Central memory CD8-positive, alpha-beta T cell (primary cell): ENCODE data around the gene AKAP12.

Experiments used
- ATAC-seq: fragments of 150-1000 bp; cut with Tn5 transposase; replicated peaks from 2 replicates; pipeline ENCODE4 v1.10.0; 2022; ENCODE audit warnings: mild to moderate bottlenecking, moderate FRiP score, moderate number of reproducible peaks; ENCODE audit not compliant: poor library complexity, severe bottlenecking; ENCODE audit errors: extremely low read depth
- DNase-seq, 2 donors: peaks; one replicate each; pipeline ENCODE4 v3.0.0; 2021; ENCODE audit warnings: low spot score in 2 of 2
- H3K27ac Mint-ChIP-seq: one replicate; pipeline ENCODE4 v1.8.0; 2022; ENCODE audit warnings: low read depth, mild to moderate bottlenecking, moderate library complexity, mixed read lengths
- H3K27me3 Mint-ChIP-seq: one replicate; pipeline ENCODE4 v1.8.0; 2022; ENCODE audit warnings: mixed read lengths
- H3K36me3 Mint-ChIP-seq: one replicate; pipeline ENCODE4 v1.8.0; 2022; ENCODE audit warnings: mild to moderate bottlenecking, moderate library complexity, mixed read lengths; ENCODE audit not compliant: insufficient read depth
- H3K4me1 Mint-ChIP-seq: one replicate; pipeline ENCODE4 v1.8.0; 2022; ENCODE audit warnings: mixed read lengths
- H3K4me3 Mint-ChIP-seq: one replicate; pipeline ENCODE4 v1.8.0; 2022; ENCODE audit warnings: mild to moderate bottlenecking, moderate library complexity, mixed read lengths
- H3K9me3 Mint-ChIP-seq: one replicate; pipeline ENCODE4 v1.8.0; 2022; ENCODE audit warnings: mixed read lengths

Gene AKAP12

DNA sequence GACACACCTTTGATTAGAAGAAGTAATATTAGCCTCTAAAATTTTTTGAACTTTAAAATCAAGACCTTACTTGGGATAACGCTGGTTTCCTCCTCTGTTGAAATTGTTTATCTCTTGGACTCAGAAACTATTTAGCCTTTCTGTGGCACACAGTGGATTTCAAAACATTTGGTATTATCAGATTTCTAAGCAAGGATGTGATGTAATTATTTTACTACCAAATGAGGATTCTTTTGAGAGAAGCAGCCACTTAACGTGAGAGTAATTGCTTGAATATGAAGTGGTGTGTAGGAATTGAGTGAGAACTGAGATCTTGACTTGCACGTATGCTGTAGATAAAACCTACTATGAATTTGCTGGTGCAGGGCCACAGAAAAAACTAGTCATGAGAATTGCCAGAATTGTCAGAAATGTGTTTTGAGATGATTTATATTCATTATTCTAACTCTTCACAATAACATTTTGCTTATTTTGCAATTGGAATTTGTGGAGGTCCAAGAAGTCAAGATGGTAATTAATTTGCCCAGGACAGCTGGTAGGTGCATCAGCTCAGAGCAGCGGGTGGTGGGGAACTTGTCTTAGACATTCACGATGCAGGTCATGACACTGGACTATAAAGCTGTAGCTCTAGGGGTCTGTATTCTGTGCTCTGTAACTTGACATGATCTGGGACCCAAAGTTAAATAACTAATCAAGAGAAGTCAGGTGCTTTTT is 53.4 kb downstream of the AKAP12 start:
- Mint-ChIP-seq H3K27ac (no peak overlapping the region), H3K27me3 (peaks cover 89% of the 10 kb centered on the region), H3K4me3 (no peak overlapping the region), H3K4me1 (peaks cover 23% of the 10 kb centered on the region), H3K9me3 (no peaks in the 10 kb centered on the region), H3K36me3 (peaks cover 1% of the 10 kb centered on the region)
- ATAC-seq, result no peak
- no peak for DNase-seq

DNA sequence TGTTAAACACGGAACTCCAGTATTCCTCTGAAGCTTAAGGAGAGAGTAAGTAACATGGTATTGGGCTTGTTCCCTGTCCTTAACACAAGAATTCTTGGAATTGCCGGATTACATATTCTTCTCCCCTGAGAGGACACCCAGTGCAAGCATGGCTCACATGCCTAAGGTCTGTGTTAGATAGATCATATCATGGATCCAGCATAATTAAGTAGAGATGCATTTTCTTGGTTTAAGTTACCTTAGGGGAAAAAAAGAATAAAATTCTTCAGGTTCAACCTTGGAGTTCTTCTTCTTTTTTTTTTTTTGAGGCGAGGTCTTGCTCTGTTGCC is 53.9 kb downstream of the AKAP12 start:
- DNase-seq (no peak), ATAC-seq (no peak)
- peaks cover 23% of the 10 kb centered on the region for H3K4me1 Mint-ChIP-seq
- H3K9me3 Mint-ChIP-seq, result no peaks in the 10 kb centered on the region
- H3K4me3 Mint-ChIP-seq, result no peak overlapping the region
- peaks cover 89% of the 10 kb centered on the region for H3K27me3 Mint-ChIP-seq
- no peak overlapping the region for H3K27ac Mint-ChIP-seq
- peaks cover 1% of the 10 kb centered on the region for H3K36me3 Mint-ChIP-seq

DNA sequence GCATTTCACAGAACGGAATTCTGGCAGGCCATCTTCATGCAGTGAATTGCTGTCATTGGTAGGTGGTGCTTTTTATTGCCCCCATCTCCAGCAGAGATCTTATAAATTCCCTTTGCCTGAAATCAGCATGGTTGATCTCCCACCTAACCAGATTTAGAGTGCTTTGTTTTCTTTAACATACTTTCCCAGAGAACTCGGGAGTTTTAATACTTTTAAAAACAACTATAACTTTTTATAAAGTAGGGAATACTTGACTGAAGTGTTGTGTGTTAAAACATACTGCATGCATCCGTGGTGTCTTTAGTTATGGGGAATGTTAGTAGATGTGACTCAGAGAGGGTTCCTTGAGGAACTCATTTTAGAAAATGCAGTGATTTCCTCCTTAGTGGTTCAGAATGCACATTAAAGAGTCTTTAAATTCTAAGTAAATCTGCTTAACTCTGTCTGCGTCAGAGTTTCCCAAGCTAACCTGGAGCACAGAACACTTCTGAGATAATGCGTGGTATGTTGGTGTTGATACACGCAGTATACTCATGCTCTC is 54.9 kb downstream of the AKAP12 start:
- no peaks in the 10 kb centered on the region for H3K36me3 Mint-ChIP-seq
- no peak overlapping the region for H3K4me3 Mint-ChIP-seq
- H3K27me3 Mint-ChIP-seq, result peaks cover 86% of the 10 kb centered on the region
- ATAC-seq (no peak), DNase-seq (no peak)
- H3K27ac Mint-ChIP-seq, result no peak overlapping the region
- peaks cover 15% of the 10 kb centered on the region for H3K4me1 Mint-ChIP-seq
- H3K9me3 Mint-ChIP-seq, result no peaks in the 10 kb centered on the region

DNA sequence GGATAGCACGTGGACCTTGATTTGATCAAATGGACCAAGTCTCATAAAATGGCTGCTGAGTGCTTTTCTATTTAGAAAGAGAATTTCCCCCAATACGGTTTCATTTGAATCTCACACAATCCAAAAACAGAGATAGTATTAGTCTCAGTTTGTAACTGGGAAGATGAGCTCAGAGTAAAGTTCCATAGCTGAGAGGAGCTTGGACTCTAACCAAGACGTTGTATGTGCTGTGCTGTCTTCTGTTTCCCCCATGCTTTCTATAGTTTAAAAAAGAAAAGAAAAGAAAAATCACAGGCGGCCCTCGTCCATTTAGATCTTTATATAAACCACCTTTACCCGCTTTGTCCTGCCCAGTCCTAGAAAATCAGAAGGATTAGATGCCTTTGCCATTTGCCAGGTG is 58.1 kb downstream of the AKAP12 start:
- ATAC-seq, result no peak
- Mint-ChIP-seq H3K36me3 (no peaks in the 10 kb centered on the region), H3K27ac (no peak overlapping the region), H3K4me3 (no peak overlapping the region), H3K4me1 (no peaks in the 10 kb centered on the region), H3K9me3 (no peaks in the 10 kb centered on the region), H3K27me3 (peaks cover 79% of the 10 kb centered on the region)
- no peak for DNase-seq

DNA sequence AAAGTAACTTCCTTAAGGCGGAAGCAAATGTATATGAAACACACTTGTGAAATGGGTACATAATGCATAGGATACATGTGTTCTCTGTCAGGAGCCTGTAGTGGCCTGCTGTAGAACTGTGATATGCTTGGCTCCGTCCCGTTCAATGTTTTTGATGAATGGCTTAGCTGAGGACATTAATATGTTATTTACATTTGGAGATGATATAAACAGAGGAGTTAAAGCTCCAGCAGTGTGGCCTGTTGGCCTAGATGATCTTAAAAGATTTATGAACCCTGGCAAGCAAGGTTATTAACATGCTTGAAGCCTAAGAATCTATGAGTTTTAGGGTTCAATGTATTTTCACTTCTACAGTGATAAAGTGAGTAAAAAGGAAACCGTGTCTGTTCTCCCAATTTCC is 59.2 kb downstream of the AKAP12 start:
- Mint-ChIP-seq H3K4me3 (no peak overlapping the region), H3K4me1 (no peaks in the 10 kb centered on the region), H3K27me3 (peaks cover 74% of the 10 kb centered on the region), H3K27ac (no peak overlapping the region), H3K36me3 (no peaks in the 10 kb centered on the region), H3K9me3 (no peaks in the 10 kb centered on the region)
- no peak for ATAC-seq
- no peak for DNase-seq

DNA sequence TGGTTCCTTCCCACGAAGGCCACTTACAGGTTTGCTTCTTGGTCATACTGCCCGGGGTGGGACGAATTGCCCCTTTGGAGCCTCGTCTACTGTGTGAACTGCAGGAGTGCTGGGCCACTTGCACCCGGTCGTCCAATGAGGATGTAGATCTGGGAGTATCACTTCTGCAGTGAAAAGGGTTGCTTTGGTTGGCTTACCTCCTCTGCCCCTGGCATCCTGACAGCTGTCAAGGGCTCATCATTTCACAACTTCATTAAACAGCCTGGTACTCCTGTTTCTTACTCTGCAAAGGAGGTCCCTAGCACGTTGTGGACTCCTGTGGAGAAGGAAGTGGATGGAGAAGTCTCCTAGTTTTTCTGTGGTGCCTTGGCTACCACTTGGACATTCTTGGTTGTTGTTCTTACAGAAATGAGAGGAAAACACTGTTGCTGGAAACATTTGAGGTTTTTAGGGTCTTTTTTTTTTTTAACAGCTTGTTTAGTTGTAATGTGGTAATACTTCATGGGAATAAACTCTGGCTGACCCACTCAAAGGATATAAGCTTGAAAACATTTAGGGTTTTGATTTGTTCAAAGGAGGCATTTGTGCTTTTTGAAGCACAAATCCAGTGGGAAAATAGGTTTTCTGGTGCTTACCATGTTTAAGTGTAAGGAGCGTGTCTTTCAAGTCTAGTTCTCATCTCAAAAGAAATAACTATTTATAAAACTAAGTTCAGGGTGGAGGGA is 60.7 kb downstream of the AKAP12 start:
- no peak for DNase-seq
- H3K27ac Mint-ChIP-seq, result no peak overlapping the region
- no peaks in the 10 kb centered on the region for H3K36me3 Mint-ChIP-seq
- no peaks in the 10 kb centered on the region for H3K4me1 Mint-ChIP-seq
- H3K9me3 Mint-ChIP-seq, result no peaks in the 10 kb centered on the region
- no peak overlapping the region for H3K4me3 Mint-ChIP-seq
- peaks cover 71% of the 10 kb centered on the region for H3K27me3 Mint-ChIP-seq
- ATAC-seq, result no peak

DNA sequence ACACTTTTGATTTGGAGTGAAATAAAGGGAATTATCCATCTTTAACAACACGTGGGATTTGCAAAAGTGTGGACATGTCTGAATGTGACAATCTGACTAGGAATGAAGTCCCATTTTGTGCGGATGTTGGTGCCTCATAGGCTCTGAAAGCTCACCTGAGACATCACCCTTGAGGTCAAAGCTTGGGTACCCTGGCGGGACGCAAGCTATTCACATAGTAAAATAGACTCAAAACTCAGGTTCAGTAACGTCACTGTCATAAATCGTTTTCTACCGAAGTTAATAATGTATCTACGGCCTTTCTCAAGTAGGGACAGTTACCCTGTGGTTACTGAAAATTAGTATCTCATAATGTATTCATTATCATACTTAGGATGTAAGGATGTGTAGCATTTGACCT is 61.8 kb downstream of the AKAP12 start:
- Mint-ChIP-seq H3K27ac (no peak overlapping the region), H3K36me3 (no peaks in the 10 kb centered on the region), H3K27me3 (peaks cover 69% of the 10 kb centered on the region), H3K4me1 (no peaks in the 10 kb centered on the region), H3K4me3 (no peak overlapping the region), H3K9me3 (no peaks in the 10 kb centered on the region)
- DNase-seq (no peak), ATAC-seq (no peak)

DNA sequence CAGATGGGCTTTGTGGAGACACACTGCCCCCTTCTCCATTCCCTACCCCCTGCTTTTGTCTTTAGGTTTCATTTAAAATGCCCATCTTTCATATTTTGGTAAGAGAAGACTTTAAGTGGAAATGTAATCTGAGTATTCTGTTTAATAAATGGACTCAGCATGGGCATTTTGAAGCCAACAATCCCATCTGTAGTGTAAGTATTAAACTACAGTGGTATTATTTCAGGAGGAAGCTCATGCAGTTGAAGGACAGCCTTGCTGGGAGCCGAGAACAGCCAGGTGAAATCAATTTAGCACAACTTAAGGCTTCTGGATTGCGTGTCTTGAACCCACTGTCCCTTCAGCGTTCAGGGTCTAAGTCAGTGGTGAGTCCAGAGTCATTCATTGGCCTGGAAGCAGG is 63.5 kb downstream of the AKAP12 start:
- no peaks in the 10 kb centered on the region for H3K36me3 Mint-ChIP-seq
- H3K9me3 Mint-ChIP-seq, result no peaks in the 10 kb centered on the region
- DNase-seq (no peak), ATAC-seq (no peak)
- no peak overlapping the region for H3K4me3 Mint-ChIP-seq
- H3K27me3 Mint-ChIP-seq, result peaks cover 60% of the 10 kb centered on the region
- no peak overlapping the region for H3K27ac Mint-ChIP-seq
- no peaks in the 10 kb centered on the region for H3K4me1 Mint-ChIP-seq

DNA sequence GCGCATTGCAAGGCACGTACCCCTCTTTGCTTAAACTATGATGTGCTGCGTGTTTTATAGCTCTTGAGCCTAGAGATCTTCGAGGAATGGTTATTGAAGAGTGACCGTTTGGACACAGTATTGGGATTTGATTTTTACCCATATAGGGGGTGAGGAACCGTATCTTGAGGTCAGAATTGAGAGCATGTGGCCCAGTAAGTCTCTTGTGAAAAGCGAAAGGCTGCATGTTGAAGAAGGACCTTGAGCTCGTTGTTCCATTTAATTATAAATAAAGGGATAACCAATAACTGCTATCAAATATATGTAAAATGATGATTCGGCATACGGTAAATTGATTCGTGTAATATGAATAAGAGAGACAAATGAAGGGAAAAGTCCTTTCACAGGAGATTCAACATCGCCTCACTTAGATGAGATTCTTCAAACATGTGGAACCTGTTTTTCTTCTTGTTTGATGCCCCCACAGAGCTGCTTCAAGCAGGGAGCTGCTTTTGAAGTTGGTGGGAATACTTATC is 66.6 kb downstream of the AKAP12 start:
- no peaks in the 10 kb centered on the region for H3K9me3 Mint-ChIP-seq
- H3K4me1 Mint-ChIP-seq, result no peaks in the 10 kb centered on the region
- no peak overlapping the region for H3K4me3 Mint-ChIP-seq
- DNase-seq (no peak), ATAC-seq (no peak)
- H3K27me3 Mint-ChIP-seq, result peaks cover 61% of the 10 kb centered on the region
- no peaks in the 10 kb centered on the region for H3K36me3 Mint-ChIP-seq
- H3K27ac Mint-ChIP-seq, result no peak overlapping the region

DNA sequence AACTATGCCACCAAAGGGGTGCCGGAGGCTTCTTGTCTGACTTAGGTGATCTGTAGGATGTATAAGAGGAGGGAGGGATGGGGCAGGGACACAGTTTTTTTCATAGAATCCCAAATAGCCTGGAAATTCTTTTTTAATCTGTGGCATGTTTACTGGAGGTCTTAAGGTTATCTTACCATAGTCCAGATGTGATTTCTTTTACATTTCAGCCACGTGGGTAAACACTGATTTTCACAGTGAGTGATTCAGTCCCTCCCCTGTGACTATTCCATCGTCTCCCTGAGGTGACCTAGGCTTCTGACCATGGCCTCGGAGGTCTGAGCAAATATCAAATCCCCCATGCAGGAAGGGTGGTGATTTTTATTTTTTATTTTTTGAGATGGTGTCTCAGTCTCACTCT is 67.7 kb downstream of the AKAP12 start:
- Mint-ChIP-seq H3K36me3 (no peaks in the 10 kb centered on the region), H3K4me1 (no peaks in the 10 kb centered on the region), H3K27me3 (peaks cover 65% of the 10 kb centered on the region), H3K27ac (no peak overlapping the region), H3K9me3 (no peaks in the 10 kb centered on the region), H3K4me3 (no peak overlapping the region)
- DNase-seq, result no peak
- ATAC-seq, result no peak

DNA sequence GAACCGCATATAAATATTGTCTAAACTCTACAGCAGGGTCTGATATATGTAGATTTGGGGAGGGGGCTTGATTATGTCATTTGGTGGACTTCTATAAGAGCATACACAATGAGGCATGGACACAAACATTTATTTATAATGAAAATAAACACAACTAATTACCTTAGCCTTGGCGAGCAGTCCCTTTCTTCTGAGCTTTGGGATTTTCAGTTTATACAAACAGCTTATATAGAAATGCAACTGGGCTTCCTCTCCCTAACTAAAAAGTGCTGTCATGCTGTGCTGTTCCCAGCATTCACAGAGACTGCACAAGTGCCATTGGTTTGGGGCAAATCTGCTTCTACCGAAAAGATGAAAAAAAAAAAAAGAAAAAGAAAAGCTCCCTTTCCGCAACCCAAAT is 69.9 kb downstream of the AKAP12 start:
- Mint-ChIP-seq H3K4me1 (no peaks in the 10 kb centered on the region), H3K9me3 (no peaks in the 10 kb centered on the region), H3K4me3 (no peak overlapping the region), H3K27ac (no peak overlapping the region), H3K36me3 (no peaks in the 10 kb centered on the region), H3K27me3 (peaks cover 63% of the 10 kb centered on the region)
- no peak for ATAC-seq
- DNase-seq, result no peak

DNA sequence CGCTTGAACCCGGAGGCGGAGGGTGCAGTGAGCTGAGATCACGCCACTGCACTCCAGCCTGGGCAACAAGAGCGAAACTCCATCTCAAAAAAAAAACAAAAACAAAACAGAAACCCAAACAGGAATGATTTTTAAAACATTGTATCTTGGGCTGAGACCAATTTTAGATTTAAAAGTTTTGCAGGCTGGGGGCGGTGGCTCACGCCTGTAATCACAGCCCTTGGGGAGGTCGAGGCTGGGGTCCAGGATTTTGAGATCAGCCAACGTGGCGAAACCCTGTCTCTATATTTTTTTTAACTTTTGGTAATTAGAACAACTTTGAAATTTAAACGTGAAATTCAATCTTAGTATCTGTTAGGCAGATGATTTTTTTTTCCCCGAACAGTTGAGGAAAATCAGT is 70.5 kb downstream of the AKAP12 start:
- DNase-seq, result no peak
- H3K27me3 Mint-ChIP-seq, result peaks cover 56% of the 10 kb centered on the region
- H3K9me3 Mint-ChIP-seq, result no peaks in the 10 kb centered on the region
- H3K4me1 Mint-ChIP-seq, result no peaks in the 10 kb centered on the region
- H3K27ac Mint-ChIP-seq, result no peak overlapping the region
- no peaks in the 10 kb centered on the region for H3K36me3 Mint-ChIP-seq
- H3K4me3 Mint-ChIP-seq, result no peak overlapping the region
- ATAC-seq, result no peak
